ENCODE data around the gene SCAI.
"Not testable (repeated sequence)": the region's sequence is repeated elsewhere in the genome, so short reads cannot be mapped to it uniquely, and the experiment has no call there.

The SCAI gene

DNA sequence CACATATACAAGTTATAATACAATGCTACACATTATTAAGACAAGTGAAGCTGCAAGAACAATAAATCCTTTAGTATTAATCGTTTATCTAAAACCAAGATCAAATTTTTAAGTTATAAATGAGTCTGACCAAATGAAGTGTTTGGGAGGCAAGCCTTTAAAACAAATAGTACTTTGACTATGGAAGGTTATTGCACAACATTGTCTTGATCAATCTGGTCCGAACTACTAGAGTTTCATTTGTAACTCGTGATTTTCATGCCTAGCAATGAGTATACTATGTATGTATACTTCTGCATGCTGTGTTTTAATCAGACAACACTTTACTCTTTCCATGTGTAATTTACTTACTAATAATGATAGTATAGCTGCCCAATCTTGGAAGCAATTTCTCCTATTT is 115.3 kb downstream of the SCAI start:
- no peak for DNase-seq (ENCODE audit: low read depth)

DNA sequence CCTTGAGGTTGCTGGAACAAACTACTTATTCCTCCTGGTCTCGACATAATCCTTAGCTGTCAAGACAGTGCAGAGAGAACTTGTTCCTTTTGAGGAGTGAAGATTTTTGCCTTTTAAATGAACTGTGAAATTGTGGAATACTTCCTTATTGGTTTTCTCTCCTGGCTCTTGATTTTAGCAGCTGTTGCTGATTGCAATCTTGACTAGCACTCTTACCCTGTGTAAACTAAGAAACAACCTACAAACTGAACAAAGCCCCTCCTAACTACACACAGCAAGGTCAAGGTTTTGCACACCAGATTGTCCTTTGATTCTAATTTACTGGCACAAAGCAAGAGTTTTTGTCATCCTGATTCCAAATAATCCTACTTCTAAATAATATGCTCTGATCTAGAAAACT is 118.4 kb downstream of the SCAI start:
- no peak for DNase-seq (ENCODE audit: low read depth)

DNA sequence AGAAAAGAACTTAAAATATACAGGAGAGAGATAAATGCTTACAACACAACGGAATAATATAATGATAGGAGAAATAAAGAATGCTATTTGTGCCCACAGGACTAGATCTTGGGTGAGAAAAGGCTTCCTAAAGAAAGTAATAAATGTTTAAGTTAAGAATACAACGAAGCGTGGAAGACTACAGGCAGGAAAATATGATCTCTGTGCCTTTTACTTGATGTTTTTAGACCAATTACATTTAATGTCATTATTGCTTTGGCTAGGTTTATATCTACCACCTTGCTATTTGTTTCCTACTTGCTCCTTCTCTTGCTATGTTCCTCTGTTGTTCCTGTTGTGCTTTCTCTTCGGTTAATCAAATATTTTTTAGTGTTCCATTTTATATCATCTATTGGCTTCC is 122.3 kb downstream of the SCAI start:
- no peak for DNase-seq (ENCODE audit: low read depth)

- not testable (repeated sequence) for DNase-seq (ENCODE audit: low read depth)
These were observed 127.7 kb downstream of the SCAI start for GRCh38 chr9:125015655-125016054.

GRCh38 chr9:125012013-125012412 is 131.3 kb downstream of the SCAI start:
- DNase-seq (ENCODE audit: low read depth), result not testable (repeated sequence)

GRCh38 chr9:125008599-125008998 is 134.7 kb downstream of the SCAI start:
- no peak for DNase-seq (ENCODE audit: low read depth)

GRCh38 chr9:125003332-125003731 is 140.0 kb downstream of the SCAI start:
- no peak for DNase-seq (ENCODE audit: low read depth)

DNA sequence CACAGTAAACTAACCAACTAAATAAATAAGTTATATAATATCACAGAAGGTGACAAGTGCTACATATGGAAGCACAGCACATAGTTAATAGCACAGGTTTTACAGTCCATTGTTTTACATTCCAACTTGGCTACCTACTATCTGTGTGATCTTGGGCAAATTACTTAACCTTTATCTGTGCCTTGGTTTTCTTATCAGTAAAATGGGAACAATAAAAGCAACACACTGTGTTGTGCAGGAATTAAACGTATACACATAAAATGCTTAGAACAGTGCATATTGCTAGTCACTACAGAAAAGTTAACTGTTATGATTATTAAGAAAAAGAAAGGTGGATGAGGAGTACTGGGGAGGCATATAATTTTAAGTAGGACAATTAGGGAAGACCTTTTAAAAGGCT is 159.6 kb downstream of the SCAI start:
- DNase-seq (ENCODE audit: low read depth), result no peak

- no peak for DNase-seq (ENCODE audit: low read depth)
These were observed 162.9 kb downstream of the SCAI start for GRCh38 chr9:124980431-124980830.

DNA sequence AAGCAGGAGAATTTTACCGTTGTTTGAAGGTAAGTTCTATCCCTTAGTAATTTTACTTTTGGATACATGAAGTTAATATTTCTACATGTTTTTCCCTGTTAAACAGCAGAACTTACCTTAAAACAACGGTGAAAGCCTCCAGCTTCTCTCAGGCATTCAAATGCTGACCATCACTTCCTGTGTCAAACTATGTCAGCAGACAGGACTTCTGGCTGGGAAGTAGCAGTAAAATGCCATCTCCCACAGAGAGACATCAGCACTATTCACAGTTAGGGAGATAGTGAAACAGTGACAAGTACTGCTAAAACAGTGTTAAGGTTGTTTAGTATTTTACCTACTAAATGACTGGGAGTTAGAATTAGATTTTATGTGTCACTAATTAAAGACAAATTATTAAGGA is 168.2 kb downstream of the SCAI start:
- DNase-seq (ENCODE audit: low read depth), result no peak

GRCh38 chr9:124973807-124974206 is 169.5 kb downstream of the SCAI start:
- no peak for DNase-seq (ENCODE audit: low read depth)

DNA sequence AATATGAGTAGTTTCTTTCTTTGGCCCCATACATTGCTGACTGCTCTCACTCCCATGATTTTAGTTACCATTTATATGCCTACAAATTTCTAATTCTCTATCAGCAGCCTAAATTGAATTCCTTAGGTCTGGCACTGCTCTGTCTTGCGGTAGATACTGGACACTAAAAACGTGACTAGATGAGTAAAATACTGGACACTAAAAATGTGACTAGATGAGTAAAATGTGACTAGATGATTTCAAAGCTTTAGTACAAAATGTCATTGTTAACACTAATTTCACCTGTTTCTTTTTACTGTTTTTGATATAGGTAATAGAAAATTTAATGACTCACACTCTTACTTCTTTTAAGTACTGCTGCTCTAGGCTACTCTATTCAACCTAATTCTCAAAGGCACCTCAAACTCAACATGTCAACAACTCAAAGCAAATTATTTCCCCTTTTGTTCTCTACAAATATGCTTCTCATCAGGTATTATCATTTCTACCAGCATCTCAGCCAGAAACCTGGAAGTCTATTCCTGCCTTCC is 171.0 kb downstream of the SCAI start:
- DNase-seq (ENCODE audit: low read depth), result no peak

- DNase-seq (ENCODE audit: low read depth), result no peak
These were observed 173.9 kb downstream of the SCAI start for GRCh38 chr9:124969401-124969800.

- DNase-seq (ENCODE audit: low read depth), result no peak
These were observed 175.1 kb downstream of the SCAI start for GRCh38 chr9:124968238-124968637.

DNA sequence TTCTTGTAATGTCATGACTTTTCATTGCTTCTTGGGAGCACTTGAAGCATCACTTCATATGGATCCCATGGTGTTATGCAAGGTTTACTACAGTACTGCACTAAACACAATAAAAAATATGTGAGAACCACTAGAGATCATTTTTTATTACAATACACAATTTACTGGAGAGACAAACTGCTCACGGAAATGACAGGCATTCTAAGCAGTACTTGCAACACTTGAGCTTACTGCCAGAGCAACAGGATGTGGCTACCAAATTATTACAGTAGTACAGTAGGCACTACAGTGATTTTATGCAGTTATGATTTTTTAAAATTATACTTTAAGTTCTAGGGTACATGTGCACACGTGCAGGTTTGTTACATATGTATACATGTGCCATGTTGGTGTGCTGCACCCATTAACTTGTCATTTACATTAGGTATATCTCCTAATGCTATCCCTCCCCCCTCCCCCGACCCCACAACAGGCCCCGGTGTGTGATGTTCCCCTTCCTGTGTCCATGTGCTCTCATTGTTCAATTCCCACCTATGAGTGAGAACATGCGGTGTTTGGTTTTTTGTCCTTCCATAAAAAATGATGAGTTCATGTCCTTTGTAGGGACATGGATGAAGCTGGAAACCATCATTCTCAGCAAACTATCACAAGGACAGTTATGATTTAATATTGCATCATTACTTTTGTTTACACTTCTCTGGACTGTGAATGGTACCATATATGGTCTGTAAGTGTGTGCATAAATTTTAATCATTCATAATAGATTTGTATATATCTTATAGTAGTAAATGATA is 177.4 kb downstream of the SCAI start:
- not testable (repeated sequence) for DNase-seq (ENCODE audit: low read depth)

GRCh38 chr9:124964604-124965003 is 178.7 kb downstream of the SCAI start:
- no peak for DNase-seq (ENCODE audit: low read depth)

DNA sequence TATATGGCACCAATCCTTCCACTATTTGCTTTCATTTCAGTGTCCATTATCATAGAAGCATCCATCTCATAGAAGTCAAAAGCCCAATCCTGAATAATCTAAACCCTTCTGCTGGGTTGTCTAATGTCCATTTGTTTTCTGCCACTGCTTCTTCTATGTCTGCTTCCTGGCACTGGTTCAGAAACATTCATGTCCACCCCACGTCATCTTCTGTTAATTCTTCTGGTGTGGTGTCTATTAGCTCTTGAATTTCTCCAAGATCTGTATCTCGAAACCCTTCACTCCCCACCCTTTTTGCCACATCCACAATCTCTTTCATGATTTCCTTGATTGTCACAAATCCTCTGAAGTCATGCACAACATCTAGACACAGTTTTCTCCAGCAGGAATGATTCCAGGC is 179.3 kb downstream of the SCAI start:
- DNase-seq (ENCODE audit: low read depth), result no peak

- DNase-seq (ENCODE audit: low read depth), result no peak
These were observed 182.9 kb downstream of the SCAI start for GRCh38 chr9:124960409-124960752.

GRCh38 chr9:124959671-124960408 is 183.5 kb downstream of the SCAI start:
- not testable (repeated sequence) for DNase-seq (ENCODE audit: low read depth)

DNA sequence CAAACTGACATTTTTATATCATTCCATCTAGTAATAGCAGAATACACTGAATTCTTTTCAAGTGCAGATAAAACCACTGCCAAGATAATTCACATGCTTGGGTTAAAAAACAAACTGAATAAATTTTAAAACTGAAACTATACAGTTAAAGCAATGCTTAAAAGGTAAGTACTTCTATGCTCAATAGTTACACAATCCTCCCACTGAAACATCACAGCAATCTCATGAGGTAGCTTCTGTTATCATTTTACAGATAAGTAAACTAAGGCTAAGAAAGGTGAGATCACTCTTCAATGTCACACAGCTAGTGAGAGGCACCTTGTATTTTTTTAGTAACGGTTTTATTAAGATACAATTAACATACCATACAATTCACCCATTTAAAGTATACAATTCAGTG is 189.1 kb downstream of the SCAI start:
- DNase-seq (ENCODE audit: low read depth), result no peak

DNA sequence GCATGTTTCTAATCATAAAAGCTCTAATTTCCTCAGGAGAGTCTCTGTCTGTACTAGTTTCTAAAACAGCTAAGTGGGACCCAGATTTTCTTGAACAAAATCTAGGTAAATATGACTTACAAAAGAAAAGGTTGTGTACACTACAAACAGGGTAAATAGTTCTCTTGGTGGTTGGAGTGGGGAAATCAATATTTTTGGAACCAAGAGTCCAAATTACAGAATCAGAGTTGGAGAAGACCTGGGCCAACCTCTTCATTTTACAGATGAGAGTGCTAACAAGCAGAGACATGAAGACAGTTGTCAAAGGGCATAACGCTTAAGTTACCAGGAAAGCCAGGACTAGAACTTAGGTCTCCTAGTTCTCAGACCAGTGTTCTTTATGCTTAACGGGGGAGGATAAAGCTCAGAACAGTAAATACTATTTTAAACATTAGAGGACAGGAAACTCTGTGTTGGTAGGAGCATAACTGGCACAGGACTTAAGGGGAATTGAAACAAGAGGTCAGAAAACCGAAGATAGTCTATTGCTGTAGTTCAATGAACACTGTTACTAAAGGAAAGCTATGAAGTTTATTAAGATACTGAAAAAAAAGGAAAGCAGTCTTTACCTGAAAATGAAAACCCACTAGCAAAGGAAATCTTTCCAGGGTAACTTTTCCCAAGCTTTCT is 193.1 kb downstream of the SCAI start:
- no peak for DNase-seq (ENCODE audit: low read depth)

- DNase-seq (ENCODE audit: low read depth), result no peak
These were observed 193.9 kb downstream of the SCAI start for GRCh38 chr9:124949387-124949786.

Measured in activated T-cell treated with anti-CD3 and anti-CD28 coated beads for 48 hours (primary cell).